Measurements from ENCODE around the gene GJC3. TPM values are rescaled to one million over a fixed set of nuclear protein-coding genes. Genes with fewer than 3 reads are reported as not detected.

The GJC3 gene
- total RNA-seq, 4 donors from 2014 or later, result not detected

GRCh38 chr7:99928188-99928587, 1.2 kb downstream of the GJC3 start:
- intact Hi-C loops (cut with DNase I), result no loop called here
- H3K9me3 ChIP-seq, result no peaks in the 10 kb centered on the region
- TF ChIP-seq POLR2A (IDR thresholded peaks at IDR 0.05; ENCODE audit: low read depth) (no peak), EP300 (IDR thresholded peaks at IDR 0.05) (no peak), CTCF (IDR thresholded peaks at IDR 0.05) (no peak), POLR2AphosphoS5 (IDR thresholded peaks at IDR 0.05) (no peak)
- no peak for DNase-seq (ENCODE audit: extremely low spot score)
- WGBS, result 82% methylated on average over 2 of the region's 2 CpGs
- no peak overlapping the region for H3K4me3 ChIP-seq
- H3K36me3 ChIP-seq, result no peaks in the 10 kb centered on the region
- peaks cover 9 to 16% (median 13%) of the 10 kb centered on the region in 4 donors for H3K4me1 ChIP-seq
- no peak overlapping the region for H3K27ac ChIP-seq (replicated peaks in 1 of 4)
- no peaks in the 10 kb centered on the region for H3K27me3 ChIP-seq

DNA sequence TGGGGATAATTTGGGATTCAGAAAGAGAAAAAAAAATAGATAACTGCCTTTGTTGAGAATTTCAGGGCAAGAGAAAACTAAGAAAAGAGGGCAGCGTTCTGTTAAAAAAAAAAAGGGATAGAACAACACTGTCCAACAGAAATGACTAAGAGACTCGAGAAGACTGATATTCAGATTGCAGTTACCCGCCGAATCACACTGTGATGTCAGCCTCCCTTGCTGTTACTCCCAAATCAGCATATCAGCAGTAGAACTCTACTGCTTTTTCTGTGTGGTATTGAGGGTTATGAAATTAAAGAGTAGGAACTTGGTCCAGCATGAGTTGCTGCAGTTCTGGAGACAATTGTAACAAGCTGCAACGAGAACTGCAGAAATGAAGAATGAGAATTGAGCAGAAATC, 1.9 kb downstream of the GJC3 start:
- Histone ChIP-seq H3K36me3 (no peaks in the 10 kb centered on the region), H3K27ac (replicated peaks in 1 of 4) (no peak overlapping the region), H3K27me3 (no peaks in the 10 kb centered on the region), H3K4me1 (peaks cover 9 to 16% (median 13%) of the 10 kb centered on the region in 4 donors), H3K9me3 (no peaks in the 10 kb centered on the region), H3K4me3 (no peak overlapping the region)
- TF ChIP-seq CTCF (IDR thresholded peaks at IDR 0.05), result no peak
- no peak for TF ChIP-seq EP300 (IDR thresholded peaks at IDR 0.05)
- TF ChIP-seq POLR2AphosphoS5 (IDR thresholded peaks at IDR 0.05), result no peak
- no peak for TF ChIP-seq POLR2A (IDR thresholded peaks at IDR 0.05; ENCODE audit: low read depth)
- no peak for DNase-seq (ENCODE audit: extremely low spot score)
- WGBS, result 75% methylated on average over 5 of the region's 5 CpGs
- intact Hi-C loops (cut with DNase I), result no loop called here

- Histone ChIP-seq H3K4me3 (no peak overlapping the region), H3K27ac (replicated peaks in 1 of 4) (no peak overlapping the region), H3K36me3 (no peaks in the 10 kb centered on the region), H3K4me1 (peaks cover 9 to 16% (median 13%) of the 10 kb centered on the region in 4 donors), H3K27me3 (no peaks in the 10 kb centered on the region), H3K9me3 (no peaks in the 10 kb centered on the region)
- no peak for DNase-seq (ENCODE audit: extremely low spot score)
- intact Hi-C loops (cut with DNase I), result no loop called here
- TF ChIP-seq POLR2AphosphoS5 (IDR thresholded peaks at IDR 0.05) (no peak), EP300 (IDR thresholded peaks at IDR 0.05) (no peak), POLR2A (IDR thresholded peaks at IDR 0.05; ENCODE audit: low read depth) (no peak), CTCF (IDR thresholded peaks at IDR 0.05) (no peak)
Observed at GRCh38 chr7:99926321-99926720, 3.1 kb downstream of the GJC3 start.

GRCh38 chr7:99923200-99923599, 6.2 kb downstream of the GJC3 start:
- Histone ChIP-seq H3K4me3 (no peak overlapping the region), H3K9me3 (no peaks in the 10 kb centered on the region), H3K27ac (replicated peaks in 1 of 4) (no peak overlapping the region), H3K36me3 (no peaks in the 10 kb centered on the region), H3K27me3 (no peaks in the 10 kb centered on the region), H3K4me1 (peaks cover 6 to 19% (median 15%) of the 10 kb centered on the region in 4 donors)
- TF ChIP-seq POLR2AphosphoS5 (IDR thresholded peaks at IDR 0.05) (no peak), EP300 (IDR thresholded peaks at IDR 0.05) (no peak), POLR2A (IDR thresholded peaks at IDR 0.05; ENCODE audit: low read depth) (no peak), CTCF (IDR thresholded peaks at IDR 0.05) (no peak)
- intact Hi-C loops (cut with DNase I), result no loop called here
- WGBS, result 95% methylated on average over 3 of the region's 3 CpGs
- no peak for DNase-seq (ENCODE audit: extremely low spot score)

- H3K27ac ChIP-seq (replicated peaks in 1 of 4), result peak overlapping the region; percentile 87 to 99 (median 98)
- H3K27me3 ChIP-seq, result no peaks in the 10 kb centered on the region
- intact Hi-C loops (cut with DNase I), result no loop called here
- H3K9me3 ChIP-seq, result no peaks in the 10 kb centered on the region
- peaks cover 0 to 22% (median 15%) of the 10 kb centered on the region in 4 donors for H3K36me3 ChIP-seq
- TF ChIP-seq CTCF (IDR thresholded peaks at IDR 0.05) (no peak), POLR2A (IDR thresholded peaks at IDR 0.05; ENCODE audit: low read depth) (no peak), EP300 (IDR thresholded peaks at IDR 0.05) (no peak), POLR2AphosphoS5 (IDR thresholded peaks at IDR 0.05) (no peak)
- H3K4me3 ChIP-seq, result peak overlapping the region; percentile 77 to 96 (median 94)
- peaks cover 26 to 50% (median 46%) of the 10 kb centered on the region in 4 donors for H3K4me1 ChIP-seq
- WGBS, result 78% methylated on average over 3 of the region's 3 CpGs
- no peak for DNase-seq (ENCODE audit: extremely low spot score)
Observed at GRCh38 chr7:99920149-99920548, 9.3 kb downstream of the GJC3 start.
